Esophagus muscularis mucosa (tissue), 4 donors: ENCODE data around the gene NWD2. TPM values are rescaled to one million over a fixed set of nuclear protein-coding genes. Genes with fewer than 3 reads are reported as not detected.
"Not testable (repeated sequence)": the region's sequence is repeated elsewhere in the genome, so short reads cannot be mapped to it uniquely, and the experiment has no call there.

ENCODE experiments used
- DNase-seq: peaks from one replicate; pipeline ENCODE4 v3.0.0-alpha.2; 2017; ENCODE audit errors: extremely low spot score
- H3K27ac ChIP-seq, 4 donors: fragments of 200-600 bp; sonication (generic); replicated peaks in 1 of 4; 1 replicate in 3 of 4; 2 replicates in 1 of 4; pipeline ENCODE4 v1.5.1; 2016 to 2019; ENCODE audit warnings: mild to moderate bottlenecking in 1 of 4
- H3K27me3 ChIP-seq, 4 donors: fragments of 200-600 bp; sonication (generic); one replicate each; pipeline versions ENCODE4 v1.5.1 to v1.6.0; 2016 to 2019
- H3K36me3 ChIP-seq, 4 donors: fragments of 200-600 bp; sonication (generic); one replicate each; pipeline ENCODE4 v1.5.1; 2016 to 2019
- H3K4me1 ChIP-seq, 4 donors: fragments of 200-600 bp; sonication (generic); one replicate each; pipeline ENCODE4 v1.5.1; 2016 to 2019
- H3K4me3 ChIP-seq, 4 donors: fragments of 200-600 bp; sonication (generic); 1 replicate in 2 of 4; 2 replicates in 2 of 4; pipeline ENCODE4 v1.5.1; 2016 to 2019; ENCODE audit warnings: mild to moderate bottlenecking in 4 of 4, moderate library complexity in 1 of 4
- H3K9me3 ChIP-seq, 4 donors: fragments of 200-600 bp; sonication (generic); 1 replicate in 3 of 4; 2 replicates in 1 of 4; pipeline ENCODE4 v1.5.1; 2016 to 2019
- CTCF ChIP-seq, 3 experiments: fragments of 200-600 bp in 2 of 3; fragments of 450-650 bp in 1 of 3; sonication (generic) in 2 of 3; IDR thresholded peaks; one replicate each; pipeline ENCODE4 v1.5.1; 2017 to 2019; ENCODE audit warnings: antibody characterized with exemption in 3 of 3, mild to moderate bottlenecking in 2 of 3, moderate library complexity in 1 of 3
- EP300 ChIP-seq: sonication (generic); formaldehyde crosslinking; IDR thresholded peaks from one replicate; pipeline ENCODE4 v1.6.1; 2017; ENCODE audit warnings: antibody characterized with exemption
- POLR2A ChIP-seq: fragments of 450-650 bp; IDR thresholded peaks from one replicate; pipeline ENCODE4 v1.6.1; 2017; ENCODE audit warnings: antibody characterized with exemption, moderate library complexity, mild to moderate bottlenecking, low read depth
- POLR2AphosphoS5 ChIP-seq, 2 donors: sonication (generic); formaldehyde crosslinking; IDR thresholded peaks; one replicate each; pipeline ENCODE4 v1.6.1; 2017; ENCODE audit warnings: antibody characterized with exemption in 2 of 2
- WGBS: methylation state at CpG from one replicate; pipeline ENCODE4 v1.1.5; 2018; 5-methylcytosine and 5-hydroxymethylcytosine counted together
- intact Hi-C: fragments of 100-400 bp; cut with DNase I; formaldehyde crosslinking; loops from one replicate; pipeline ENCODE4 v1.15.1; 2023
- total RNA-seq, 4 donors: library from RNA; depleted of rRNA; stranded (reverse); fragments of >200 nt; gene quantifications; one replicate each; pipeline versions ENCODE4 v1.1.0 to v1.2.1, GENCODE V29; 2016

NWD2 gene
- total RNA-seq, 4 donors from 2014 or later = 0.11 to 0.50 (median 0.30) TPM

- Histone ChIP-seq H3K27me3 (no peaks in the 10 kb centered on the region), H3K9me3 (no peaks in the 10 kb centered on the region), H3K4me1 (no peaks in the 10 kb centered on the region), H3K27ac (no peak overlapping the region), H3K36me3 (no peaks in the 10 kb centered on the region), H3K4me3 (no peak overlapping the region)
- DNase-seq = no peak
- WGBS = 59% methylated on average over 2 of the region's 2 CpGs
- TF ChIP-seq POLR2A (no peak), CTCF (IDR thresholded peaks at IDR 0.05) (no peak), POLR2AphosphoS5 (IDR thresholded peaks at IDR 0.05) (no peak), EP300 (no peak)
- intact Hi-C loops = no loop called here
Observed at GRCh38 chr4:37400241-37400881, 155.8 kb downstream of the NWD2 start.

GRCh38 chr4:37407938-37408826 is 163.6 kb downstream of the NWD2 start:
- H3K4me3 ChIP-seq, H3K4me1 ChIP-seq, H3K27ac ChIP-seq, DNase-seq, intact Hi-C loops, H3K36me3 ChIP-seq, H3K9me3 ChIP-seq, H3K27me3 ChIP-seq: not testable (repeated sequence)
- 36% methylated on average over 8 of the region's 9 CpGs for WGBS

- not testable (repeated sequence) for H3K4me1 ChIP-seq, H3K9me3 ChIP-seq
- 86% methylated on average over 2 of the region's 2 CpGs for WGBS
Observed at GRCh38 chr4:37413612-37414011, 169.1 kb downstream of the NWD2 start.

GRCh38 chr4:37415845-37416369 is 171.4 kb downstream of the NWD2 start:
- H3K36me3 ChIP-seq = no peaks in the 10 kb centered on the region
- intact Hi-C loops = no loop called here
- WGBS = 92% methylated on average over 5 of the region's 5 CpGs
- no peak overlapping the region for H3K27ac ChIP-seq
- H3K27me3 ChIP-seq = no peaks in the 10 kb centered on the region
- DNase-seq = no peak
- H3K9me3 ChIP-seq = no peaks in the 10 kb centered on the region
- H3K4me1 ChIP-seq = no peaks in the 10 kb centered on the region
- H3K4me3 ChIP-seq = no peak overlapping the region
- TF ChIP-seq CTCF (IDR thresholded peaks at IDR 0.05) (no peak), EP300 (no peak), POLR2A (no peak), POLR2AphosphoS5 (IDR thresholded peaks at IDR 0.05) (no peak)

More at GRCh38 chr4:37413612-37414011, 169.1 kb downstream of the NWD2 start:
- intact Hi-C loops, H3K36me3 ChIP-seq, H3K4me3 ChIP-seq, H3K27me3 ChIP-seq, H3K27ac ChIP-seq, DNase-seq: not testable (repeated sequence)

DNA sequence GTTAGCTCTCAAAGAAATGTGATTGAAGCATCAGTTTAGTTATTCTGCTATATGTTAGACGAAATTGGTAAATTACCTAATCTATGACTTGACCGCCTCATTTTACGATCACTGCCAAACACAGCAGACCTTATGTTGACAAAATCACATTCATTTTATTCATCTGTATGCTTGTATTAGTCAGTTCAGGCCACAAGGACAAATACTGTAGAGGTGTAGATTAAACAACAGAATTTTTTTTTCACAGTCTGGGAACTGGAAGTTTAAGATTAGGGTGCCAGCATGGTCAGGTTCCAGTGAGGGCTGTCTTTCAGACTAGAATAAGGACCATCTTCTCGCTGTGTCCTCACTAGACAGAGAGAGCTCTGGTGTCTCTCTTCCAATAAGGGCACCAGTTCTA is 177.1 kb downstream of the NWD2 start:
- Histone ChIP-seq H3K36me3 (no peaks in the 10 kb centered on the region), H3K27ac (no peak overlapping the region), H3K4me3 (no peak overlapping the region), H3K27me3 (peaks cover 0 to 8% (median 0%) of the 10 kb centered on the region in 4 donors), H3K4me1 (no peaks in the 10 kb centered on the region), H3K9me3 (no peaks in the 10 kb centered on the region)
- TF ChIP-seq CTCF (IDR thresholded peaks at IDR 0.05) = no peak
- TF ChIP-seq POLR2A = no peak
- TF ChIP-seq POLR2AphosphoS5 (IDR thresholded peaks at IDR 0.05) = no peak
- TF ChIP-seq EP300 = no peak
- 84% methylated on average over 4 of the region's 4 CpGs for whole genome bisulfite sequencing
- intact Hi-C loops = no loop called here
- no peak for DNase-seq
